Tibial nerve (tissue), 4 donors: ENCODE measurements around the gene KRTAP3-1. TPM values are rescaled to one million over a fixed set of nuclear protein-coding genes. Genes with fewer than 3 reads are reported as not detected.
"Not testable (repeated sequence)": the region's sequence is repeated elsewhere in the genome, so short reads cannot be mapped to it uniquely, and the experiment has no call there.

Experiments used
- DNase-seq, 2 donors: peaks; one replicate each; pipeline ENCODE4 v3.0.0-alpha.2; 2019; ENCODE audit warnings: low spot score in 2 of 2
- H3K27ac ChIP-seq, 4 donors: fragments of 200-600 bp; sonication (generic) in 3 of 4; one replicate each; pipeline ENCODE4 v1.5.1; 2017 to 2019; ENCODE audit warnings: mild to moderate bottlenecking in 1 of 4
- H3K27me3 ChIP-seq, 2 donors: fragments of 200-600 bp; sonication (generic) in 1 of 2; one replicate each; pipeline versions ENCODE4 v1.5.1 to v1.6.0; 2017 to 2019
- H3K36me3 ChIP-seq, 3 donors: fragments of 200-600 bp; sonication (generic); one replicate each; pipeline ENCODE4 v1.5.1; 2018 to 2019
- H3K4me1 ChIP-seq, 4 donors: fragments of 200-600 bp; sonication (generic) in 3 of 4; one replicate each; pipeline ENCODE4 v1.5.1; 2017 to 2019
- H3K4me3 ChIP-seq, 4 donors: fragments of 200-600 bp; sonication (generic) in 3 of 4; one replicate each; pipeline ENCODE4 v1.5.1; 2017 to 2019; ENCODE audit warnings: mild to moderate bottlenecking in 1 of 4, moderate library complexity in 1 of 4
- H3K9me3 ChIP-seq, 4 donors: fragments of 200-600 bp; sonication (generic) in 3 of 4; one replicate each; pipeline ENCODE4 v1.5.1; 2017 to 2019
- EP300 ChIP-seq, 2 donors: sonication (generic); formaldehyde crosslinking; IDR thresholded peaks; one replicate each; pipeline ENCODE4 v1.6.1; 2017; ENCODE audit warnings: antibody characterized with exemption in 2 of 2, mild to moderate bottlenecking in 1 of 2
- POLR2A ChIP-seq, 2 donors: fragments of 450-650 bp; IDR thresholded peaks; one replicate each; pipeline ENCODE4 v1.6.1; 2017; ENCODE audit warnings: antibody characterized with exemption in 2 of 2, mild to moderate bottlenecking in 2 of 2, moderate library complexity in 2 of 2
- WGBS, 2 donors: methylation state at CpG; one replicate each; pipeline ENCODE4 v1.1.5; 2018; 5-methylcytosine and 5-hydroxymethylcytosine counted together
- total RNA-seq, 4 donors: library from RNA; depleted of rRNA; stranded (reverse); fragments of >200 nt; gene quantifications; one replicate each; pipeline ENCODE4 v1.1.0, GENCODE V29; 2016
- TF ChIP-seq, protein P1 (sequence below), 5 experiments: fragments of 200-600 bp in 3 of 5; fragments of 450-650 bp in 2 of 5; sonication (generic) in 3 of 5; IDR thresholded peaks; one replicate each; pipeline ENCODE4 v1.5.1; 2016 to 2019; ENCODE audit warnings: antibody characterized with exemption in 5 of 5, mild to moderate bottlenecking in 3 of 5, moderate library complexity in 2 of 5

Gene KRTAP3-1
- not detected for total RNA-seq

DNA sequence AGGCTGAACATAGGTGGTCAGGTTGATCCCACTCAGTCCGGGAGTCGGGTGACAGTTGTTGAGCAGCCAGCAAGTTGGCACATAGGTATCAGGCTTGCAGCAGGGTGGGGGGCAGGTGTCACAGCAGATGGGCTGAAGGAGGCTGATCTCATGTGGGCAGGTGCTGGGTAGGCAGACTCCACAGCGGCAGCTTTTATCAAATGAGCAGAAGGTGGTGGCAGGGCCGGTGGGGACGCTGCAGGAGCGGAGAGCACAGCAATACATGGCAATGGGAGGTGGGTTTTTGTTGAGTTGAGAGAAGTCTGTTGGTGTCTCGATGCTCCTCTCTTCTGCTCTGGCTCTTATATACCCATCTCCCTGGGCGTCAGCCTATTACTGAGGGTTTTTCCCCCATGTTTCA is at the start of gene KRTAP3-1:
Gene KRTAP3-1 (minus strand): TSS at position 318 of the 400 bp plus-strand sequence. CDS start 54 bp downstream, at position 264.
- TF ChIP-seq, protein P1, sequence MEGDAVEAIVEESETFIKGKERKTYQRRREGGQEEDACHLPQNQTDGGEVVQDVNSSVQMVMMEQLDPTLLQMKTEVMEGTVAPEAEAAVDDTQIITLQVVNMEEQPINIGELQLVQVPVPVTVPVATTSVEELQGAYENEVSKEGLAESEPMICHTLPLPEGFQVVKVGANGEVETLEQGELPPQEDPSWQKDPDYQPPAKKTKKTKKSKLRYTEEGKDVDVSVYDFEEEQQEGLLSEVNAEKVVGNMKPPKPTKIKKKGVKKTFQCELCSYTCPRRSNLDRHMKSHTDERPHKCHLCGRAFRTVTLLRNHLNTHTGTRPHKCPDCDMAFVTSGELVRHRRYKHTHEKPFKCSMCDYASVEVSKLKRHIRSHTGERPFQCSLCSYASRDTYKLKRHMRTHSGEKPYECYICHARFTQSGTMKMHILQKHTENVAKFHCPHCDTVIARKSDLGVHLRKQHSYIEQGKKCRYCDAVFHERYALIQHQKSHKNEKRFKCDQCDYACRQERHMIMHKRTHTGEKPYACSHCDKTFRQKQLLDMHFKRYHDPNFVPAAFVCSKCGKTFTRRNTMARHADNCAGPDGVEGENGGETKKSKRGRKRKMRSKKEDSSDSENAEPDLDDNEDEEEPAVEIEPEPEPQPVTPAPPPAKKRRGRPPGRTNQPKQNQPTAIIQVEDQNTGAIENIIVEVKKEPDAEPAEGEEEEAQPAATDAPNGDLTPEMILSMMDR (IDR thresholded peaks at IDR 0.05): no peak
- no peak for TF ChIP-seq POLR2A (IDR thresholded peaks at IDR 0.05)
- no peak for TF ChIP-seq EP300 (IDR thresholded peaks at IDR 0.05)
- Histone ChIP-seq H3K9me3 (no peaks in the 10 kb centered on the region), H3K4me3 (no peak within 1 kb of the TSS), H3K4me1 (no peaks in the 10 kb centered on the region), H3K27me3 (no peaks in the 10 kb centered on the region), H3K27ac (no peak within 1 kb of the TSS), H3K36me3 (no peaks in the 10 kb centered on the region)
- no peak for DNase-seq
- 82 to 83% methylated on average over 8 of the region's 8 CpGs for WGBS, 2 donors

DNA sequence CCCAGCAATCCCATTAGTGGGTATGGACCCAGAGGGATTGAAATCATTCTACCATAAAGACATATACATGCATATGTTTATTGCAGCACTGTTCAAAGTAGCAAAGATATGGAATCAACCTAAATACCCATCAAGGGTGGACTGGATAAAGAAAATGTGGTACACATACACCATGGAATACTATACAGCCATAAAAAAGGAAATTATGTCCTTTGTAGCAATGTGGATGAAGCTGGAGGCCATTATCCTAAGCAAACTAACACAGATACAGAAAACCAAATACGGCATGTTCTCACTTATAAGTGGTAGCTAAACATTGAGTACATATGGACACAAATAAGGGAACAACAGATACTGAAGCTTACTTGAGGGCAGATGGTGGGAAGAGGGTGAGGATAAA is 48.6 kb upstream of the KRTAP3-1 start:
- TF ChIP-seq EP300 (IDR thresholded peaks at IDR 0.05) (no peak), POLR2A (IDR thresholded peaks at IDR 0.05) (no peak)
- TF ChIP-seq, protein P1 (IDR thresholded peaks at IDR 0.05): no peak
- Histone ChIP-seq H3K4me1 (peaks cover 0 to 15% (median 0%) of the 10 kb centered on the region in 4 donors), H3K36me3 (no peaks in the 10 kb centered on the region), H3K27ac (no peak overlapping the region), H3K4me3 (no peak overlapping the region), H3K9me3 (peaks cover 0 to 4% (median 0%) of the 10 kb centered on the region in 4 donors), H3K27me3 (no peaks in the 10 kb centered on the region)
- DNase-seq: no peak
- 94% methylated on average over 1 of the region's 1 CpG for WGBS, 2 donors

DNA sequence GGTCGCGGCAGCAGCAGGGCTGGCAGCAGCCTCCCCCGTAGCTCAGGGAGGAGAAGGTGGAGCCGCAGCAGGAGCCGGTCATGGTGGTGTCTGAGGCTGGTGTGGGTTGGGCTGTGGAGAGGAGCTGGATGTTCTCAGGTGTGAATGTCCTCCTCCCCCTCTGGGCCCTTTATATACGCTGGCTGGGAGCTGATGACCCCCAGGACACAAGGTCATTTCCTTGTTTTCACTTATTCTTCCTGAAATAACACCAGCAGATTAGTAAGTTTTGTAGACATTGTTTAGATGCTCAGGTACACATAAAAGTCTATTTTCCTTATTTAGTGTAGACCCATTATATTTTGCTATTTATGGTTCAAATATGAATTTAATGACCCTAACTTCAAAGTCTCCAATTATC is 46.2 kb upstream of the KRTAP3-1 start, which contains the start of gene KRTAP2-2:
Gene KRTAP2-2 (minus strand): TSS at position 101 of the 400 bp plus-strand sequence. CDS start 19 bp downstream, at position 82.
- WGBS, 2 donors: 43 to 61% methylated on average over 1 to 3 of the region's 6 CpGs
- H3K4me3 ChIP-seq, H3K9me3 ChIP-seq, H3K4me1 ChIP-seq, DNase-seq, H3K36me3 ChIP-seq, H3K27ac ChIP-seq, H3K27me3 ChIP-seq: not testable (repeated sequence)

DNA sequence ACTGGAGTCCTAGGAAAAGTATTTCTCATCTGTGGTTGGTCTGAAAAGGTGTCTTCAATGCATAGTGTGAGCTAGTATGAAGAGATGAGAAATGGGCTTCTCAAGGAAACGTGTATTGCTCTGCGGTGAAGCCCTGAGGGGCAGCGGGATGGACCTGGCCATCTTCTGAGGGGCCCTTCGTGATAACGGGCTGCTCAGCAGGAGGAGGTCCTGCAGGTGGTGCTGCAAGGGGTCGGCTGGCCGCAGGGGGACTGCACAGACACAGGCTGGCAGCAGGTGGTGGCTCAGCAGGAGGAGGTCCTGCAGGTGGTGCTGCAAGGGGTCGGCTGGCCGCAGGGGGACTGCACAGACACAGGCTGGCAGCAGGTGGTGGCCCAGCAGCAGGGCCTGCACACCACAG is 45.6 kb upstream of the KRTAP3-1 start:
- H3K4me3 ChIP-seq, DNase-seq, H3K27ac ChIP-seq, H3K27me3 ChIP-seq, H3K4me1 ChIP-seq, H3K36me3 ChIP-seq, H3K9me3 ChIP-seq: not testable (repeated sequence)
- WGBS, 2 donors: 76 to 78% methylated on average over 7 of the region's 9 CpGs

DNA sequence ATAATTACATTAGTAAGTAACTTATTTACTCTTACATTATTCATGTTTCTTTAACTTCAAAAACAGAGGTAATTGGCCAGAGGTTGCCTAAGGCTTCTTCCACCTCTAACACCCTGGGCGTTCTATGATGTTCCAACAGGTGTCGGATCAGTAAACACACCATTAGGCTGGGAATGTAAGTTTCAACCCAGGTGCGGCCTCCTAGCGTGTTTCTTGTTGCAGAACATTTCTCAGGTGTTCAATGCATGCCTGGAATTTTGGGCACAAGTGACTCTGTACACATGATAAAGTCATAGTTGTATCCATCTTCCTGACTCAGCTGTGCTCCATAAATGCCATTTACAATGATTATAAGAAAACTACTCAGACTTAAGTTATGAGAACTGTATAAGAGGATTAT is 45.1 kb upstream of the KRTAP3-1 start:
- DNase-seq: no peak
- Histone ChIP-seq H3K4me3 (no peak overlapping the region), H3K27ac (no peak overlapping the region), H3K36me3 (no peaks in the 10 kb centered on the region), H3K9me3 (peaks cover 0 to 4% (median 0%) of the 10 kb centered on the region in 4 donors), H3K4me1 (no peaks in the 10 kb centered on the region), H3K27me3 (peaks cover 0 to 3% of the 10 kb centered on the region in 2 donors)
- TF ChIP-seq, protein P1 (IDR thresholded peaks at IDR 0.05): no peak
- TF ChIP-seq POLR2A (IDR thresholded peaks at IDR 0.05) (no peak), EP300 (IDR thresholded peaks at IDR 0.05) (no peak)
- 92 to 96% methylated on average over 4 of the region's 4 CpGs for WGBS, 2 donors

DNA sequence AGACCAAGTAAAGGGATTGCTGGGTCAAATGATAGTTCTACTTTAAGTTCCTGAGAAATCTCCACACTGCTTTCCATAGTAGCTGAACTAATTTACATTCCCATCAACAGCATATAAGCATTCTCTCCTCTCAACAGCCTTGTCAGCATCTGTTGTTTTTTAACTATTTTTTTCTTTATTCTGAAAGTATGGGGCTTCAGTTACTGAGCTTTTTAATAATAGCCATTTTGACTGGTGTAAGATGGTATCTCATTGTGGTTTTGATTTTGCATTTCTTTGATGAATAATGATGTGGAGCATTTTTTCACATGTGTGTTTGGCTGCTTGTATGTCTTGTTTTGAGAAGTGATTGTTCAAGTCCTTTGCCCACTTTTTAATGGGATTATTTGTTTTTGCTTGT is 43.6 kb upstream of the KRTAP3-1 start:
- no peaks in the 10 kb centered on the region for H3K4me1 ChIP-seq
- peaks cover 0 to 2% (median 0%) of the 10 kb centered on the region in 4 donors for H3K9me3 ChIP-seq
- DNase-seq: no peak
- TF ChIP-seq POLR2A (IDR thresholded peaks at IDR 0.05) (no peak), EP300 (IDR thresholded peaks at IDR 0.05) (no peak)
- TF ChIP-seq, protein P1 (IDR thresholded peaks at IDR 0.05): no peak
- H3K36me3 ChIP-seq: no peaks in the 10 kb centered on the region
- no peak overlapping the region for H3K4me3 ChIP-seq
- no peak overlapping the region for H3K27ac ChIP-seq
- peaks cover 0 to 11% of the 10 kb centered on the region in 2 donors for H3K27me3 ChIP-seq
